MM.1S (cell line): ENCODE data around the gene APBB2.

Experiments used
- DNase-seq: peaks from one replicate; pipeline ENCODE4 v3.0.0-alpha.2; 2015
- H2AFZ ChIP-seq: fragments of 300-600 bp; sonication (generic); 2 replicates; pipeline ENCODE4 v1.6.0; 2016; ENCODE audit warnings: antibody characterized with exemption, low read length
- H3F3A ChIP-seq: fragments of 300-600 bp; sonication (generic); 2 replicates; pipeline ENCODE4 v1.6.1; 2016; ENCODE audit warnings: mild to moderate bottlenecking, antibody characterized with exemption, low read length, moderate library complexity, mixed read lengths; ENCODE audit not compliant: insufficient read depth
- H3K27ac ChIP-seq: fragments of 300-600 bp; sonication (generic); 2 replicates; pipeline ENCODE4 v1.5.1; 2016; ENCODE audit warnings: mild to moderate bottlenecking, low read length
- H3K27me3 ChIP-seq: fragments of 300-600 bp; sonication (generic); replicated peaks from 2 replicates; pipeline ENCODE4 v1.6.0; 2016; ENCODE audit warnings: low read length; ENCODE audit not compliant: insufficient read depth
- H3K36me3 ChIP-seq: fragments of 300-600 bp; sonication (generic); replicated peaks from 2 replicates; pipeline ENCODE4 v1.6.1; 2016; ENCODE audit warnings: mild to moderate bottlenecking, low read length, mixed read lengths; ENCODE audit not compliant: insufficient read depth
- H3K4me1 ChIP-seq: fragments of 300-600 bp; sonication (generic); 2 replicates; pipeline ENCODE4 v1.6.1; 2016; ENCODE audit warnings: low read length, mixed read lengths
- H3K4me2 ChIP-seq: fragments of 300-600 bp; sonication (generic); 2 replicates; pipeline ENCODE4 v1.6.0; 2016; ENCODE audit warnings: low read depth, low read length
- H3K4me3 ChIP-seq: fragments of 300-600 bp; sonication (generic); 2 replicates; pipeline ENCODE4 v1.5.1; 2016; ENCODE audit warnings: low read length, mixed read lengths
- H3K79me2 ChIP-seq: fragments of 300-600 bp; sonication (generic); 2 replicates; pipeline ENCODE4 v1.6.1; 2016; ENCODE audit warnings: mixed run types, low read length, mixed read lengths
- H3K9ac ChIP-seq: fragments of 300-600 bp; sonication (generic); 2 replicates; pipeline ENCODE4 v1.6.1; 2016; ENCODE audit warnings: low read length, mixed read lengths
- H3K9me2 ChIP-seq: fragments of 300-600 bp; sonication (generic); replicated peaks from 2 replicates; pipeline ENCODE4 v1.6.1; 2016; ENCODE audit warnings: mild to moderate bottlenecking, low read length, mixed read lengths; ENCODE audit not compliant: insufficient read depth
- H3K9me3 ChIP-seq: fragments of 300-600 bp; sonication (generic); replicated peaks from 2 replicates; pipeline ENCODE4 v1.6.1; 2016; ENCODE audit warnings: mild to moderate bottlenecking, low read length, mixed read lengths; ENCODE audit not compliant: insufficient read depth
- H4K20me1 ChIP-seq: fragments of 300-600 bp; sonication (generic); 2 replicates; pipeline ENCODE4 v1.6.1; 2016; ENCODE audit warnings: mild to moderate bottlenecking, low read length, moderate library complexity, mixed read lengths; ENCODE audit not compliant: insufficient read depth
- CTCF ChIP-seq: fragments of 300-600 bp; sonication (generic); IDR thresholded peaks from 2 replicates; pipeline ENCODE4 v1.5.1; 2016; ENCODE audit warnings: antibody characterized with exemption, low read length, mixed read lengths
- EZH2 ChIP-seq: fragments of 300-600 bp; sonication (generic); optimal IDR thresholded peaks from 2 replicates; pipeline ENCODE3; 2017; ENCODE audit warnings: low read depth, mild to moderate bottlenecking, antibody characterized with exemption, low read length, mixed read lengths
- EZH2phosphoT487 ChIP-seq: fragments of 300-600 bp; sonication (generic); IDR thresholded peaks from 2 replicates; pipeline ENCODE4 v1.6.1; 2018; ENCODE audit warnings: antibody characterized with exemption, low read length

Gene APBB2

DNA sequence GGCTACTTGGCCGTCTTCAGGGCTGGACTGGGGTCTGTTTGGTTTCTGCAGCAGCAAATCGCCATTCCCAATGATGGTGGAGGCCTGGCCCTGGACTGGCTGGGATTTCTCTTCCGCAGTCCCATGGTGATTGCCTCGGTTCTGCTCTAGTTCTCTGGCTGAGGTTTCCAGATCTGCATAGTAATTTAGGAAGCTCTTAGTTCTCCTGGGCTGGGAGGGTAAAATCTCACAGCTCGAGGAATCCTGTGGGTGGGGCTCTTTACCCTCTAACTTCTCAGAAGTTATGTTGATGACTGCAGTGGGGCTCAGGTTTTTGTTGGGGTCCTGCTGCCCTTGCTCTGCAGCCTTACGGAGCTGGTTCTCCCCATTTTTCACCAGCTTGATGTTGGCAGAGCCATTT, 200.6 kb downstream of the APBB2 start:
- Histone ChIP-seq H3K27me3 (no peaks in the 10 kb centered on the region), H3K9me2 (no peaks in the 10 kb centered on the region), H3K4me3 (no peak overlapping the region), H3K4me1 (no peaks in the 10 kb centered on the region), H2AFZ (no peak overlapping the region), H3K27ac (no peak overlapping the region), H3K4me2 (no peak overlapping the region), H3K9ac (no peak overlapping the region), H3K36me3 (no peaks in the 10 kb centered on the region), H3K9me3 (no peaks in the 10 kb centered on the region), H3F3A (no peaks in the 10 kb centered on the region), H3K79me2 (no peaks in the 10 kb centered on the region), H4K20me1 (no peaks in the 10 kb centered on the region)
- TF ChIP-seq CTCF = no peak
- no peak for TF ChIP-seq EZH2phosphoT487
- TF ChIP-seq EZH2 = no peak
- no peak for DNase-seq

GRCh38 chr4:41012911-41013310, 201.4 kb downstream of the APBB2 start:
- Histone ChIP-seq H3F3A (no peaks in the 10 kb centered on the region), H3K4me3 (no peak overlapping the region), H3K9me2 (no peaks in the 10 kb centered on the region), H3K9ac (no peak overlapping the region), H2AFZ (no peak overlapping the region), H3K79me2 (no peaks in the 10 kb centered on the region), H3K9me3 (no peaks in the 10 kb centered on the region), H3K4me2 (no peak overlapping the region), H3K27me3 (no peaks in the 10 kb centered on the region), H3K36me3 (no peaks in the 10 kb centered on the region), H4K20me1 (no peaks in the 10 kb centered on the region), H3K27ac (no peak overlapping the region), H3K4me1 (no peaks in the 10 kb centered on the region)
- no peak for TF ChIP-seq EZH2
- no peak for TF ChIP-seq EZH2phosphoT487
- TF ChIP-seq CTCF = no peak
- no peak for DNase-seq

- Histone ChIP-seq H3K9me3 (no peaks in the 10 kb centered on the region), H3K4me2 (no peak overlapping the region), H3K27ac (no peak overlapping the region), H3K4me1 (no peaks in the 10 kb centered on the region), H3F3A (no peaks in the 10 kb centered on the region), H3K9ac (no peak overlapping the region), H3K79me2 (no peaks in the 10 kb centered on the region), H2AFZ (no peak overlapping the region), H3K9me2 (no peaks in the 10 kb centered on the region), H3K4me3 (no peak overlapping the region), H4K20me1 (no peaks in the 10 kb centered on the region), H3K36me3 (no peaks in the 10 kb centered on the region), H3K27me3 (no peaks in the 10 kb centered on the region)
- no peak for TF ChIP-seq EZH2
- TF ChIP-seq EZH2phosphoT487 = no peak
- no peak for TF ChIP-seq CTCF
- DNase-seq = no peak
Observed at GRCh38 chr4:41012293-41012692, 202.0 kb downstream of the APBB2 start.
